Aorta (tissue), 5 donors: ENCODE data around the gene PTGDS. TPM values are rescaled to one million over a fixed set of nuclear protein-coding genes. Genes with fewer than 3 reads are reported as not detected.
A peak's percentile ranks its signal among the peaks of the same experiment; 100 is the strongest.

ENCODE experiments used
- ATAC-seq: fragments of 200-7000 bp; cut with Tn5 transposase; one replicate; pipeline ENCODE4 v1.9.1; 2022; ENCODE audit warnings: moderate library complexity; ENCODE audit not compliant: low FRiP score
- DNase-seq, 2 donors: peaks; one replicate each; pipeline ENCODE4 v3.0.0-alpha.2; 2020
- H3K27ac ChIP-seq, 2 donors: one replicate each; pipeline ENCODE4 v1.5.1; 2013; ENCODE audit warnings: low read length in 2 of 2, mild to moderate bottlenecking in 2 of 2, moderate library complexity in 2 of 2, control low read depth in 1 of 2, inconsistent platforms in 1 of 2, low read depth in 1 of 2
- H3K27me3 ChIP-seq, 2 donors: one replicate each; pipeline ENCODE4 v1.6.1; 2013; ENCODE audit warnings: control low read depth in 1 of 2, low read length in 1 of 2, mild to moderate bottlenecking in 1 of 2, moderate library complexity in 1 of 2; ENCODE audit not compliant: insufficient read depth in 2 of 2, control insufficient read depth in 1 of 2
- H3K36me3 ChIP-seq, 2 donors: one replicate each; pipeline ENCODE4 v1.6.1; 2013; ENCODE audit warnings: control low read depth in 1 of 2, low read length in 1 of 2, mild to moderate bottlenecking in 1 of 2; ENCODE audit not compliant: insufficient read depth in 2 of 2, control insufficient read depth in 1 of 2
- H3K4me1 ChIP-seq, 2 donors: one replicate each; pipeline ENCODE4 v1.6.1; 2013; ENCODE audit warnings: low read length in 2 of 2, control low read depth in 1 of 2, mild to moderate bottlenecking in 1 of 2, moderate library complexity in 1 of 2; ENCODE audit not compliant: insufficient read depth in 2 of 2, control insufficient read depth in 1 of 2
- H3K4me3 ChIP-seq, 2 donors: one replicate each; pipeline ENCODE4 v1.5.1; 2013; ENCODE audit warnings: low read length in 2 of 2, control low read depth in 1 of 2, mild to moderate bottlenecking in 1 of 2
- H3K9me3 ChIP-seq: one replicate; pipeline ENCODE4 v1.6.1; 2013; ENCODE audit warnings: mild to moderate bottlenecking, low read length; ENCODE audit not compliant: control insufficient read depth
- WGBS, 2 donors: extraction: QIAGEN DNeasy Blood & Tissue Kit; methylation state at CpG; one replicate each; pipeline ENCODE4 v1.1.7; 2013; 5-methylcytosine and 5-hydroxymethylcytosine counted together
- intact Hi-C, 2 donors: fragments of 100-400 bp; cut with DNase I; formaldehyde crosslinking; loops; one replicate each; pipeline versions ENCODE4 v1.14.2 to v1.15.0; 2022
- polyA plus RNA-seq, 2 donors: library from polyadenylated mRNA; stranded (reverse); fragments of 200-250 nt; gene quantifications; one replicate each; pipeline ENCODE4 v1.2.3, GENCODE V29; 2013
- total RNA-seq, 2 donors: library from RNA; stranded (reverse); fragmentation: NEBNext Ultra II Directional; extraction: Animal tissue kit (Norgen Biotek cat#: 25700); gene quantifications; one replicate each; pipeline ENCODE4 v1.2.1, GENCODE V29; 2021
- donor health status: healthy with polysubstance abuse.
- donor health status: Bipolar disorder and iron deficiency.
- donor health status: DM: no; HTN: no; CAD: no.
- donor health status: DM: no; HTN: no; CAD: no.
- donor health status: DM: yes; HTN: yes; CAD: no.

PTGDS gene
- total and polyA plus RNA-seq, 4 donors = 12.2 to 145 (median 71.0) TPM

GRCh38 chr9:136960212-136960937 lies 16.9 kb upstream of the PTGDS start:
- no peaks in the 10 kb centered on the region for H3K36me3 ChIP-seq

GRCh38 chr9:136960938-136961275 lies 16.4 kb upstream of the PTGDS start:
- H3K9me3 ChIP-seq = no peaks in the 10 kb centered on the region
- H3K4me1 ChIP-seq = no peaks in the 10 kb centered on the region
- 69 to 73% methylated on average over 15 of the region's 15 CpGs for WGBS, 2 donors
- H3K27ac ChIP-seq = no peak overlapping the region
- H3K27me3 ChIP-seq = no peaks in the 10 kb centered on the region
- H3K36me3 ChIP-seq = no peaks in the 10 kb centered on the region
- ATAC-seq = no peak
- DNase-seq = no peak
- no peak overlapping the region for H3K4me3 ChIP-seq
- intact Hi-C loops = no loop called here

More at GRCh38 chr9:136960212-136960937, 16.9 kb upstream of the PTGDS start:
- Histone ChIP-seq H3K27me3 (no peaks in the 10 kb centered on the region), H3K4me1 (no peaks in the 10 kb centered on the region), H3K9me3 (no peaks in the 10 kb centered on the region), H3K4me3 (no peak overlapping the region), H3K27ac (no peak overlapping the region)
- intact Hi-C loops = no loop called here
- WGBS, 2 donors = 84 to 87% methylated on average over 19 of the region's 19 CpGs
- no peak for ATAC-seq
- DNase-seq = no peak

GRCh38 chr9:136961279-136962065 lies 15.8 kb upstream of the PTGDS start:
- peak; percentile 80 for ATAC-seq

GRCh38 chr9:136962163-136962562 lies 15.1 kb upstream of the PTGDS start:
- intact Hi-C loops = no loop called here
- 94 to 98% methylated on average over 9 of the region's 9 CpGs for WGBS, 2 donors
- no peak for ATAC-seq
- no peaks in the 10 kb centered on the region for H3K9me3 ChIP-seq
- H3K27me3 ChIP-seq = no peaks in the 10 kb centered on the region
- no peak for DNase-seq
- H3K27ac ChIP-seq = no peak overlapping the region
- no peak overlapping the region for H3K4me3 ChIP-seq
- H3K36me3 ChIP-seq = no peaks in the 10 kb centered on the region
- no peaks in the 10 kb centered on the region for H3K4me1 ChIP-seq

More at GRCh38 chr9:136961279-136962065, 15.8 kb upstream of the PTGDS start:
- Histone ChIP-seq H3K4me3 (no peak overlapping the region), H3K27ac (no peak overlapping the region), H3K4me1 (no peaks in the 10 kb centered on the region), H3K9me3 (no peaks in the 10 kb centered on the region), H3K36me3 (no peaks in the 10 kb centered on the region), H3K27me3 (no peaks in the 10 kb centered on the region)
- peak in 1 of 2 donors; percentile 81 for DNase-seq
- WGBS, 2 donors = 6 to 12% methylated on average over 21 to 23 of the region's 23 CpGs
- intact Hi-C loops = no loop called here

GRCh38 chr9:136962701-136963248 lies 14.5 kb upstream of the PTGDS start:
- intact Hi-C loops = no loop called here
- Histone ChIP-seq H3K9me3 (no peaks in the 10 kb centered on the region), H3K36me3 (no peaks in the 10 kb centered on the region), H3K27ac (no peak overlapping the region), H3K27me3 (no peaks in the 10 kb centered on the region), H3K4me3 (no peak overlapping the region), H3K4me1 (no peaks in the 10 kb centered on the region)
- DNase-seq (no peak), ATAC-seq (no peak)
- 72 to 75% methylated on average over 11 of the region's 11 CpGs for WGBS, 2 donors

GRCh38 chr9:136963341-136963740 lies 14.0 kb upstream of the PTGDS start:
- WGBS, 2 donors = 50 to 65% methylated on average over 15 of the region's 15 CpGs
- Histone ChIP-seq H3K9me3 (no peaks in the 10 kb centered on the region), H3K36me3 (no peaks in the 10 kb centered on the region), H3K27me3 (no peaks in the 10 kb centered on the region), H3K27ac (no peak overlapping the region), H3K4me3 (no peak overlapping the region), H3K4me1 (no peaks in the 10 kb centered on the region)
- intact Hi-C loops = no loop called here
- DNase-seq (no peak), ATAC-seq (no peak)

- 83 to 89% methylated on average over 11 to 12 of the region's 12 CpGs for WGBS, 2 donors
- no peak for ATAC-seq
- intact Hi-C loops = no loop called here
- H3K4me1 ChIP-seq = no peaks in the 10 kb centered on the region
- no peaks in the 10 kb centered on the region for H3K9me3 ChIP-seq
- no peaks in the 10 kb centered on the region for H3K27me3 ChIP-seq
- DNase-seq = no peak
- no peaks in the 10 kb centered on the region for H3K36me3 ChIP-seq
- H3K4me3 ChIP-seq = no peak overlapping the region
- no peak overlapping the region for H3K27ac ChIP-seq
Observed at GRCh38 chr9:136963751-136964150, 13.6 kb upstream of the PTGDS start.

- no peak overlapping the region for H3K27ac ChIP-seq
- no peaks in the 10 kb centered on the region for H3K27me3 ChIP-seq
- H3K4me3 ChIP-seq = no peak overlapping the region
- no peaks in the 10 kb centered on the region for H3K4me1 ChIP-seq
- WGBS, 2 donors = 86 to 88% methylated on average over 20 to 22 of the region's 22 CpGs
- intact Hi-C loops = no loop called here
- no peaks in the 10 kb centered on the region for H3K9me3 ChIP-seq
- H3K36me3 ChIP-seq = no peaks in the 10 kb centered on the region
- DNase-seq (no peak), ATAC-seq (no peak)
Observed at GRCh38 chr9:136964171-136964689, 13.1 kb upstream of the PTGDS start.
